Activated CD4-positive, alpha-beta T cell treated with anti-CD3 and anti-CD28 coated beads, Interleukin-2, Interleukin-4, amounts not matched to agents 100 ng/mL and 50 ng/mL, durations not matched to agents 16 hours and 8 hours (primary cell): ENCODE results near the gene TMEM269.
A peak's percentile ranks its signal among the peaks of the same experiment; 100 is the strongest.
"Not testable (repeated sequence)": the region's sequence is repeated elsewhere in the genome, so short reads cannot be mapped to it uniquely, and the experiment has no call there.

Source experiments
- DNase-seq: peaks from one replicate; pipeline ENCODE4 v3.0.0-alpha.2; 2020; ENCODE audit warnings: low spot score

The TMEM269 gene

GRCh38 chr1:42777852-42778251 is 6.9 kb upstream of the TMEM269 start:
- peak; percentile 25 for DNase-seq

- peak; percentile 20 for DNase-seq
Measured at GRCh38 chr1:42779725-42780124, 5.1 kb upstream of the TMEM269 start.

- DNase-seq: no peak
Measured at GRCh38 chr1:42780176-42780575, 4.6 kb upstream of the TMEM269 start.

DNA sequence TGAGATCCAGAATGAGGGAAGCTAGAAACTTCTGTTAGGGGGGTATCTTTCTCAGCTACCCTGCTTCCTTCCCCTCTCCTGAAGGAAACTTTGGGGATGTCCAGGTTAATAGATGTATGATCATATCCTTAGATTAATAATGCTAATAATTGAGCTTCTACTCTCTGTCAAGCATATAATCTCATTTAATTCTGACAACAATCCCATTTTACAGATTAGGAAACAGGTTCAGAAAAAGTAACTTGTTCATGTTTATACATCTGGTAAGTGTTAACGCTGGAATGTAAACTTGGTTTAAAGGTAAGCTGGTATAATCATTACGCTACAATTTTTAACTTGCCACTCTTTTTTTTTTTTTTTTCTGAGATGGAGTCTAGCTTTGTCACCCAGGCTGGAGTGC is 1.7 kb upstream of the TMEM269 start:
- DNase-seq: no peak

GRCh38 chr1:42784547-42784945 is 245 bp upstream of the TMEM269 start:
- DNase-seq: no peak

- no peak for DNase-seq
Measured at GRCh38 chr1:42786097-42786496, 1.3 kb downstream of the TMEM269 start.

GRCh38 chr1:42788021-42788420 is 3.2 kb downstream of the TMEM269 start:
- DNase-seq: no peak

DNA sequence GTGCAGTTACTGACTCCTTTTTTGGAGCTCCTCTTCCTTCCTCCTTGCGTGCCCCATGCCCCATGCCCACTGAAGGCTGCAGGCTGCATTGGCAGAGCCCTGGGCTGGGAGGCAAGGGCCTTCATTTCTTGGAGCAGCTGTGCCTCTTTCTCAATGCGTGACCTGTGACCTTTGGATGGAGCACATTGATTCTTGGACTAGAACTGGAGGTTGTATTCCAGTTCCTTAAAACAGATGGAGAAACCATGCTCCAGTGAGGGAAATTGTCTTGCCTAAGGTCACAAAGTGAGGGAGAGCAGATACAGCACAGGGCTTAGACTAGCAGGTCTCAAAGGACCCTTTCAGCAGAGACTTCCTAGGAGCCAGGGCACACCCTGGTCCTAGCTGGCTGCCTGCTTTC is 9.0 kb downstream of the TMEM269 start:
- DNase-seq: no peak

DNA sequence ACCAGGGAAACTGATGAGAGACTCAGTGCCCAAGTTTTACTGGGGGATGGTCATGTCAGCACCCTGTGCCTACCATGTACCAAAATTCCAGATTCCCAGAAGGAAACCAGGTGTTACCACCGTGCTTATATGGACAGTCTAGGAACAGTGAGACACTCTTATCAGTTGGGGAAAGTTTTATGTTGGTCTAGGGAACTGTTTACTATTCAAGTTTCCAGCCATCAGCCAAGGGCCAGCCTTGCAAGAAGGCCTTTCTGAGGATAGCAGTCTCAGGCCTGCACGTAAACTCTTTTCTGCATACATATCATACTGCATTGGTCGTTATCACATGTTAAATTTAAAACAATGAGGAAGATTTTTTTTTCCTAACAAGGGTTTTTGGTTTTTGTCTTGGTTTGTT is 12.6 kb downstream of the TMEM269 start:
- no peak for DNase-seq

GRCh38 chr1:42797979-42798378 is 13.2 kb downstream of the TMEM269 start:
- no peak for DNase-seq

DNA sequence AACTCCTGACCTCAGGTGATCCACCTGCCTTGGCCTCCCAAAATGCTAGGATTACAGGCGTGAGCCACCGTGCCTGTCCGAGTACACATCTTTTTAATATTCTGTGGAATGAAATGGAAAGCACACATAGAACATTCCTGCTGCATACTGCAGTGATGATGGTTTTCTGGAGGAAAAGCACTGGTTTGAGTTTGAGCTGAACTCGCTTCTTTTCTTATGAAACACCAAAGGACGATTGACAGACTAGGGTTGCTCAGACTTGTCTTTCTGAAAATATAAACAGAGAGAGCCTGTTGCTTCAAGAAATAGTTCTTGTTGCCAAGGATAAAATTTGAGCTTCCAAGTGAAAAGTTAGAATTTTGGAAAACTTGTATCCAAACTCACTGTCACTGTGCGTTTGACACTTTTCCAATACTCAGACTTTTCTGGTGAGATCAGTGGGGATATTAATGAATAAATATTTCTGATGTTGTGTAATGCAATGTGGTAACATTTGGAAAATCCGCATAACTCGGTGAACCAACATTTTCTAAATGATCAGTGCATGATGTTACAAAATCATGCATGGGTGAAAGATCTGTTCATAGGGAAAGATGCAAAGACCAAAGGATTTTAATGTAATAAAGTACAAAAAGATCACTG is 17.2 kb downstream of the TMEM269 start:
- DNase-seq: no peak

DNA sequence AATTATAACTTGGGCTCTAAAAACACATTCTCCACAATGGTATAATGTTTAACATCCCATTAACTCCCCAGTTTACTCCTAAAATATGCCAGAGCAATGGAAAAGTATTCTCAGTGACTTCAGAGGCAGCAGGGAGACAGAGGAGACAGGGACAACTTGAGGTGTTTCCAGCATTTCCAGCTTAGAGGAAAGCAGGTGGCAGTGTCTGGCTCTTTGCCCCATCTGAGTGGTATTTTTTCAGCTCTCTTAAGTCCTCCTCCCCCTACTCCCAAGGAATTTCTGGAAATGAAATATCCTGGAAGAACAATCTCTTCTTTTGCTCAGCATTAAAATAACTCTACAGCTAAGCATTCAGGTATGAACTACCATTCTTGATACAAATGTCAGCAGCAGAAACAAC is 21.4 kb downstream of the TMEM269 start:
- no peak for DNase-seq

- no peak for DNase-seq
Measured at GRCh38 chr1:42806593-42806992, 21.8 kb downstream of the TMEM269 start.

GRCh38 chr1:42807056-42807668 is 22.4 kb downstream of the TMEM269 start:
- no peak for DNase-seq

DNA sequence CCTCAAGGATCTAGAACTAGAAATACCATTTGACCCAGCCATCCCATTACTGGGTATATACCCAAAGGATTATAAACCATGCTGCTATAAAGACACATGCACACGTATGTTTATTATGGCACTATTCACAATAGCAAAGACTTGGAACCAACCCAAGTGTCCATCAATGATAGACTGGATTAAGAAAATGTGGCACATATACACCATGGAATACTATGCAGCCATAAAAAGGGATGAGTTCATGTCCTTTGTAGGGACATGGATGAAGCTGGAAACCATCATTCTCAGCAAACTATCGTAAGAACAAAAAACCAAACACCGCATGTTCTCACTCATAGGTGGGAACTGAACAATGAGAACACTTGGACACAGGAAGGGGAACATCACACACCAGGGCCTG is 30.0 kb downstream of the TMEM269 start:
- DNase-seq: not testable (repeated sequence)

- DNase-seq: no peak
Measured at GRCh38 chr1:42815941-42816584, 31.3 kb downstream of the TMEM269 start.

- peak; percentile 95 for DNase-seq
Measured at GRCh38 chr1:42816585-42817439, 32.0 kb downstream of the TMEM269 start, which contains the start of the genes ERMAP and SVBP. TSS of gene ERMAP (plus strand) at chr1:42817122. CDS start at chr1:42830449, 13,327 bp downstream. TSS of gene SVBP (minus strand) at chr1:42817397. CDS start at chr1:42816544, 853 bp downstream.

DNA sequence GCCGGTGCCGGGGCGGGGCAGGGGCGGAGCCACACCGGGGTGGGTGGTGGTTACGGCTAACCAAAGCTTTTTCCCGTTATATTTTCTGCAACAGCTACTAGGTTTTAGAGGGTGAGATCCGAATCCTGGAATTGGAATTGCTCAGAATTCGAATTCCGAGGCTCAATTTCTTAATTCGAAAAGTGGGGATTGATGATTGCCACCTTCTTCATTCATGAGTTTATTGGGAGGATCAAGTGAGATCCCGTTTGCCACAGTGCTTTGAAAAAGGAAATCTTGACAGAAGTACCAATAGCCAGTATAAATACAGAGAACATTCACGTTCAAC is 32.6 kb downstream of the TMEM269 start:
- DNase-seq: no peak

GRCh38 chr1:42817976-42818375 is 33.2 kb downstream of the TMEM269 start:
- DNase-seq: no peak

DNA sequence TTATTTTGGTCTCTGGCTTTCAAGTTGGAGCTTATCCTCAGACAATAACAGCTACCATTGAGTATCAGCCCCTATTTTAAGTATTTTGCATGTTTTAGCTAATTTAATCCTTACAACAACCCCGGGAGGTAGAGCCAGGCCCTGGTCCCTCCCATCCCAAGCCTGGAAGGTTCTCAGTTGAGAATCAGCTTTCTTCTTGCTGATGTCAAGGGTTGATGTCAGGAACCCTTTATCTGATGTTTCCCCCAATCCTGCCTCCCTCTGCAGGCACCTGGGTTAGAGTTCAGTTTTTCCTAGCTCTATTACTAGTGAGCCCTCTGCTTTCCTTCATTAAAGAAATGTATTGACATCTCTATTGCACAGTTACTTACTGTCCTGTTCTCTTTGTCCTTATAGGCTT is 36.0 kb downstream of the TMEM269 start:
- no peak for DNase-seq

- DNase-seq: no peak
Measured at GRCh38 chr1:42821690-42822089, 36.9 kb downstream of the TMEM269 start.

- no peak for DNase-seq
Measured at GRCh38 chr1:42822800-42823392, 38.1 kb downstream of the TMEM269 start.
